ENCODE results near the gene CIROP. TPM values are rescaled to one million over a fixed set of nuclear protein-coding genes. Genes with fewer than 3 reads are reported as not detected.

Gene CIROP
- total RNA-seq, 1 experiment from 2014 or later, result not detected

- H3T11ph ChIP-seq (ENCODE audit: low read length), result no peak within 1 kb of the TSS
- H3K23ac ChIP-seq (ENCODE audit: insufficient read length, low read depth, low read length), result no peak within 1 kb of the TSS
- H4K8ac ChIP-seq (replicated peaks; ENCODE audit: insufficient read length, low read depth, low read length), result no peak within 1 kb of the TSS
- no peak within 1 kb of the TSS for H2BK15ac ChIP-seq (ENCODE audit: low read depth, low read length)
- H3K4me1 ChIP-seq (ENCODE audit: insufficient read depth, low read length), result no peaks in the 10 kb centered on the region; the same call in 1 of the 2 replicates
- no peaks in the 10 kb centered on the region for H3K79me1 ChIP-seq (ENCODE audit: insufficient read depth, low read depth, low read length, poor library complexity, severe bottlenecking)
- H3K27ac ChIP-seq (ENCODE audit: insufficient read length, low read depth, low read length), result no peak within 1 kb of the TSS
- H3K14ac ChIP-seq (ENCODE audit: insufficient read depth, low read length), result peak within 1 kb of the TSS; percentile 71
- H3K4me3 Mint-ChIP-seq, result peak within 1 kb of the TSS; percentile 85 to 92
- H4K20me1 ChIP-seq (ENCODE audit: control insufficient read depth, insufficient read depth, insufficient read length), result no peaks in the 10 kb centered on the region
- H3K18ac ChIP-seq (ENCODE audit: insufficient read length, low read depth, low read length), result peak within 1 kb of the TSS; percentile 51
- H2AFZ ChIP-seq (ENCODE audit: low read length), result no peak within 1 kb of the TSS
- peaks cover 17 to 55% (median 48%) of the 10 kb centered on the region in 3 experiments for H3K36me3 Mint-ChIP-seq (ENCODE audit: insufficient read depth in 1 of 3, low read depth in 3 of 3)
- H3K4me2 ChIP-seq (ENCODE audit: insufficient read depth, insufficient read length, low read length), result peak within 1 kb of the TSS; percentile 96
- no peak within 1 kb of the TSS for H3K4ac ChIP-seq (ENCODE audit: low read depth, low read length)
- peaks cover 17 to 19% of the 10 kb centered on the region in 2 experiments for H3K4me1 Mint-ChIP-seq
- H3K9me3 ChIP-seq (ENCODE audit: control insufficient read depth, low read depth, low read length), result no peaks in the 10 kb centered on the region
- DNase-seq, result peak; percentile 65
- H4K5ac ChIP-seq (ENCODE audit: insufficient read length, low read depth, low read length), result no peak within 1 kb of the TSS
- H4K91ac ChIP-seq (ENCODE audit: insufficient read length, low read depth, low read length), result no peak within 1 kb of the TSS
- no peak within 1 kb of the TSS for H2BK20ac ChIP-seq (ENCODE audit: low read depth, low read length, poor library complexity, severe bottlenecking)
- no peaks in the 10 kb centered on the region for H3K9me3 Mint-ChIP-seq
- TF ChIP-seq, protein P1, sequence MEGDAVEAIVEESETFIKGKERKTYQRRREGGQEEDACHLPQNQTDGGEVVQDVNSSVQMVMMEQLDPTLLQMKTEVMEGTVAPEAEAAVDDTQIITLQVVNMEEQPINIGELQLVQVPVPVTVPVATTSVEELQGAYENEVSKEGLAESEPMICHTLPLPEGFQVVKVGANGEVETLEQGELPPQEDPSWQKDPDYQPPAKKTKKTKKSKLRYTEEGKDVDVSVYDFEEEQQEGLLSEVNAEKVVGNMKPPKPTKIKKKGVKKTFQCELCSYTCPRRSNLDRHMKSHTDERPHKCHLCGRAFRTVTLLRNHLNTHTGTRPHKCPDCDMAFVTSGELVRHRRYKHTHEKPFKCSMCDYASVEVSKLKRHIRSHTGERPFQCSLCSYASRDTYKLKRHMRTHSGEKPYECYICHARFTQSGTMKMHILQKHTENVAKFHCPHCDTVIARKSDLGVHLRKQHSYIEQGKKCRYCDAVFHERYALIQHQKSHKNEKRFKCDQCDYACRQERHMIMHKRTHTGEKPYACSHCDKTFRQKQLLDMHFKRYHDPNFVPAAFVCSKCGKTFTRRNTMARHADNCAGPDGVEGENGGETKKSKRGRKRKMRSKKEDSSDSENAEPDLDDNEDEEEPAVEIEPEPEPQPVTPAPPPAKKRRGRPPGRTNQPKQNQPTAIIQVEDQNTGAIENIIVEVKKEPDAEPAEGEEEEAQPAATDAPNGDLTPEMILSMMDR (conservative IDR thresholded peaks at IDR 0.05), result no peak
- peak within 1 kb of the TSS; percentile 85 to 96 (median 93); a peak in 5 of 7 replicates for H3K27ac Mint-ChIP-seq
- no peaks in the 10 kb centered on the region for H3K27me3 ChIP-seq (ENCODE audit: insufficient read depth, low read length)
- no peak within 1 kb of the TSS for H2BK120ac ChIP-seq (ENCODE audit: low read depth, low read length, poor library complexity, severe bottlenecking)
- H3K56ac ChIP-seq (ENCODE audit: insufficient read length, low read depth, low read length), result no peak within 1 kb of the TSS
- H3K27me3 Mint-ChIP-seq (ENCODE audit: low read depth), result peaks cover 9% of the 10 kb centered on the region
- no CpG with 5 or more reads among the region's 73 CpGs for WGBS (ENCODE audit: extremely low coverage, insufficient read length, low lambda C conversion rate)
- peak within 1 kb of the TSS; percentile 53 for H3K9ac ChIP-seq (ENCODE audit: extremely low read depth, insufficient read length, low read length)
- peaks cover 15% of the 10 kb centered on the region for H3K23me2 ChIP-seq (ENCODE audit: insufficient read length, low read depth, low read length, poor library complexity, severe bottlenecking)
- no peaks in the 10 kb centered on the region for H3K79me2 ChIP-seq (ENCODE audit: insufficient read depth, low read length)
- H2AK5ac ChIP-seq (ENCODE audit: insufficient read length, low read length), result no peak within 1 kb of the TSS
- no peak within 1 kb of the TSS for H2BK5ac ChIP-seq (ENCODE audit: insufficient read length, low read length)
- H2BK12ac ChIP-seq (ENCODE audit: insufficient read length, low read depth, low read length), result no peak within 1 kb of the TSS
Measured at GRCh38 chr14:23056956-23057756, 47.6 kb downstream of the CIROP start, which contains the start of gene CDH24. CDH24 (minus strand) TSS chr14:23057520; CDS start chr14:23055733, 1,787 bp downstream.

Measured in H9 (cell line).